CD4-positive, alpha-beta memory T cell (primary cell): ENCODE results near the gene SOBP. TPM values are rescaled to one million over a fixed set of nuclear protein-coding genes. Genes with fewer than 3 reads are reported as not detected.

Source experiments
- CTCF ChIA-PET: fragments of 350-600 bp; sonication (Branson Sonifier 250); formaldehyde crosslinking; loops from one replicate; lab custom pipeline; 2021; ENCODE audit warnings: inconsistent platforms; ENCODE audit not compliant: partially characterized antibody; lab: Charles Lee
- POLR2A ChIA-PET: fragments of 350-600 bp; sonication (Branson Sonifier 250); formaldehyde crosslinking; loops from one replicate; lab custom pipeline; 2021; ENCODE audit not compliant: partially characterized antibody; lab: Charles Lee
- DNase-seq, 5 donors: peaks; one replicate each; pipeline versions ENCODE4 v3.0.0 to v3.0.0-alpha.2; 2020 to 2022; ENCODE audit warnings: mixed read lengths in 1 of 5
- H3K27ac ChIP-seq: one replicate; pipeline ENCODE4 v1.7.0; 2013; ENCODE audit warnings: low read depth, low read length
- H3K27me3 ChIP-seq: 2 replicates; pipeline ENCODE4 v1.7.0; 2013; ENCODE audit warnings: mild to moderate bottlenecking, low read length, moderate library complexity; ENCODE audit not compliant: insufficient read depth
- H3K36me3 ChIP-seq: 2 replicates; pipeline ENCODE4 v1.7.0; 2013; ENCODE audit warnings: mild to moderate bottlenecking, low read length, moderate library complexity; ENCODE audit not compliant: insufficient read depth
- H3K4me1 ChIP-seq: 2 replicates; pipeline ENCODE4 v1.7.0; 2013; ENCODE audit warnings: mild to moderate bottlenecking, low read length, moderate library complexity; ENCODE audit not compliant: insufficient read depth
- H3K4me3 ChIP-seq, 2 donors: one replicate each; pipeline ENCODE4 v1.7.0; 2013; ENCODE audit warnings: low read length in 2 of 2, mild to moderate bottlenecking in 1 of 2
- H3K9me3 ChIP-seq, 2 donors: one replicate each; pipeline ENCODE4 v1.7.0; 2013; ENCODE audit warnings: low read length in 2 of 2, control low read depth in 1 of 2; ENCODE audit not compliant: control insufficient read depth in 1 of 2
- H3K27ac Mint-ChIP-seq, 7 donors: one replicate each; pipeline ENCODE4 v1.8.0; 2020 to 2021; ENCODE audit warnings: mixed read lengths in 7 of 7, mild to moderate bottlenecking in 6 of 7, inconsistent platforms in 3 of 7, moderate library complexity in 3 of 7
- H3K27me3 Mint-ChIP-seq, 2 donors: one replicate each; pipeline ENCODE4 v1.8.0; 2020 to 2021; ENCODE audit warnings: mixed read lengths in 2 of 2
- H3K36me3 Mint-ChIP-seq, 2 donors: one replicate each; pipeline ENCODE4 v1.8.0; 2020 to 2021; ENCODE audit warnings: mixed read lengths in 2 of 2, inconsistent platforms in 1 of 2, mild to moderate bottlenecking in 1 of 2
- H3K4me1 Mint-ChIP-seq, 4 donors: one replicate each; pipeline ENCODE4 v1.8.0; 2020 to 2021; ENCODE audit warnings: mixed read lengths in 4 of 4, mild to moderate bottlenecking in 1 of 4
- H3K4me3 Mint-ChIP-seq, 8 donors: one replicate each; pipeline ENCODE4 v1.8.0; 2020 to 2021; ENCODE audit warnings: mixed read lengths in 8 of 8, mild to moderate bottlenecking in 7 of 8, moderate library complexity in 6 of 8, inconsistent platforms in 3 of 8
- H3K9me3 Mint-ChIP-seq, 8 donors: one replicate each; pipeline ENCODE4 v1.8.0; 2020 to 2021; ENCODE audit warnings: mixed read lengths in 8 of 8, mild to moderate bottlenecking in 5 of 8, inconsistent platforms in 3 of 8, moderate library complexity in 1 of 8
- intact Hi-C: fragments of 100-400 bp; cut with micrococcal nuclease; formaldehyde crosslinking; loops from one replicate; pipeline ENCODE4 v1.15.1; 2023
- polyA plus RNA-seq, 2 donors: library from polyadenylated mRNA; unstranded; fragments of 300-500 nt; fragmentation: Illumina TruSeq; gene quantifications; one replicate each; pipeline ENCODE4 v1.2.3, GENCODE V29; 2021
- total RNA-seq, 2 experiments: library from RNA; stranded (reverse); gene quantifications; one replicate each; pipeline ENCODE4 v1.2.3, GENCODE V29; 2021

SOBP gene
- total and polyA plus RNA-seq, 4 experiments from 2014 or later: 0.10 TPM; not detected in 3

- DNase-seq: no peak
- Mint-ChIP-seq H3K27me3 (peaks cover 17 to 26% of the 10 kb centered on the region in 2 donors), H3K9me3 (no peaks in the 10 kb centered on the region), H3K4me1 (no peaks in the 10 kb centered on the region), H3K36me3 (no peaks in the 10 kb centered on the region), H3K4me3 (no peak overlapping the region), H3K27ac (no peak overlapping the region)
- no peaks in the 10 kb centered on the region for H3K27me3 ChIP-seq
- H3K9me3 ChIP-seq: no peaks in the 10 kb centered on the region
- intact Hi-C loops: no loop called here
- POLR2A ChIA-PET: no interaction called here
- H3K36me3 ChIP-seq: no peaks in the 10 kb centered on the region
- CTCF ChIA-PET: no interaction called here
- no peak overlapping the region for H3K27ac ChIP-seq
- H3K4me1 ChIP-seq: no peaks in the 10 kb centered on the region
- H3K4me3 ChIP-seq: no peak overlapping the region
These were observed 74.0 kb downstream of the SOBP start for GRCh38 chr6:107563694-107564588.

DNA sequence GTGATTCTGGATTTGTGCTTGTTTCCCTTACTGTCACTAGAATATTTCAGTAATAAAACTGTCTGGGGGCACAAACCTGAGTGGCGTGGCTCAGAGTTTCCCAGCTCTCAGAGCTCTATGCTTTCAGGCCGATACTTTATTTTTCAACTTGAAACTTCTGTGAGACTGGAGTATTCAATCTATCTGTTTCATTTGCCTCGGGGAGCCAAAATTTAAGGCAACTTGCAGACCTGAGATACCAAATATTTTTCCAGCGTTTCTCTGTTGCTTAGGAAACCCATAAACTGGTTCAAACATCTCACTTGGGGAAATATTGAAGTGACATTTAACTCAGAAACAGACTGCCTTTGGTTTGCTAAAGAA lies 74.7 kb downstream of the SOBP start:
- no peaks in the 10 kb centered on the region for H3K36me3 Mint-ChIP-seq
- H3K27me3 ChIP-seq: no peaks in the 10 kb centered on the region
- no peaks in the 10 kb centered on the region for H3K4me1 Mint-ChIP-seq
- H3K4me3 Mint-ChIP-seq: no peak overlapping the region
- ChIA-PET POLR2A (no interaction called here), CTCF (no interaction called here)
- H3K27ac ChIP-seq: no peak overlapping the region
- no peaks in the 10 kb centered on the region for H3K9me3 ChIP-seq
- H3K9me3 Mint-ChIP-seq: no peaks in the 10 kb centered on the region
- no peaks in the 10 kb centered on the region for H3K36me3 ChIP-seq
- H3K4me3 ChIP-seq: no peak overlapping the region
- no peak for DNase-seq
- H3K27me3 Mint-ChIP-seq: peaks cover 17 to 26% of the 10 kb centered on the region in 2 donors
- intact Hi-C loops: no loop called here
- H3K27ac Mint-ChIP-seq: no peak overlapping the region
- H3K4me1 ChIP-seq: no peaks in the 10 kb centered on the region

- Mint-ChIP-seq H3K27me3 (peaks cover 17 to 28% of the 10 kb centered on the region in 2 donors), H3K9me3 (no peaks in the 10 kb centered on the region), H3K27ac (no peak overlapping the region), H3K4me3 (no peak overlapping the region), H3K4me1 (no peaks in the 10 kb centered on the region), H3K36me3 (no peaks in the 10 kb centered on the region)
- ChIA-PET POLR2A (no interaction called here), CTCF (no interaction called here)
- no peak for DNase-seq
- no peaks in the 10 kb centered on the region for H3K36me3 ChIP-seq
- no peaks in the 10 kb centered on the region for H3K27me3 ChIP-seq
- H3K4me3 ChIP-seq: no peak overlapping the region
- H3K27ac ChIP-seq: no peak overlapping the region
- intact Hi-C loops: no loop called here
- no peaks in the 10 kb centered on the region for H3K4me1 ChIP-seq
- H3K9me3 ChIP-seq: no peaks in the 10 kb centered on the region
These were observed 75.3 kb downstream of the SOBP start for GRCh38 chr6:107565165-107565723.

DNA sequence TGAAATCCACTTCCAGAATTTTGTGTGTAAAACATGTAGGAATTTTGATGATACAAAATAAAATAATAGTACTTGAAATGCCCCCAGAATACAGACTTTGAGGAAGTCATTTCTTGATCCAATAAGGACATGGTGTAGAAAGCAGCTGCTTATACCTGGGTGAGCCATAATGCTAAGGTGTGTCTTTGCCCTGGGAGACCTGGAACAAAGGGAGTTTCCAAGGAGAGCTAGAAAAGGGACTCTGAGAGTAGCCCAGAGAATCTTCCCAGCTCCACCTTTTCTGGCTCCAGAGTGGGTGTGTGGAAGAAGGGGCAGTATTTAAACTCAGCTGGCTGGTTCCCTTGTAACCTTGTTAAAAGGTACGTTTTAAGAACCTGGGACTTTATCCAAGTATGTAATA lies 77.7 kb downstream of the SOBP start:
- Mint-ChIP-seq H3K36me3 (no peaks in the 10 kb centered on the region), H3K27me3 (peaks cover 23 to 29% of the 10 kb centered on the region in 2 donors)

DNA sequence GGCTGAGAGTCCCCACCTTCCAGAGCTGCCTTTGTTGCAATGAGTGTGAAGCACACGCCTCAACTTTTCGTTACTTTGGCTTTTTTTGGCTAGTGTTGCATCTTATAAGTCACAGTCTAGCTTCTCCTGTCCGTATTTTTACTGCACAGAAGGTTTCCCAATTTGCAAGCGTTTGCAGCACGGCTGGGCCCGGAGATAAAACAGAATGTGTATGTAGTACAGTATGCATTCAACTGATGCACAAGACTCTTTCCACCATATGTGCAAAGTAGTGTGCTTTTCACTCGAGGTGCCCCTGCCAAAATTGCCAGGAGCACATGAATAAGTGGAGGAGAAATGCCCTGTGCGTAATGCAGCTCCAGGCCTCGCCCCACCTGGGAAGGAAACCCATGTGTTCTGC lies 79.6 kb downstream of the SOBP start:
- ChIA-PET CTCF (no interaction called here), POLR2A (interaction anchor here (1.0 kb wide), 1 partner anchor 88 kb away, joined by 3 read pairs; no protein-coding TSS in a partner anchor)
- Mint-ChIP-seq H3K27me3 (peaks cover 20 to 29% of the 10 kb centered on the region in 2 donors), H3K27ac (no peak overlapping the region), H3K4me3 (no peak overlapping the region), H3K4me1 (no peaks in the 10 kb centered on the region), H3K36me3 (no peaks in the 10 kb centered on the region), H3K9me3 (no peaks in the 10 kb centered on the region)
- DNase-seq: no peak
- Histone ChIP-seq H3K36me3 (no peaks in the 10 kb centered on the region), H3K27me3 (no peaks in the 10 kb centered on the region), H3K27ac (no peak overlapping the region), H3K9me3 (no peaks in the 10 kb centered on the region), H3K4me3 (no peak overlapping the region), H3K4me1 (no peaks in the 10 kb centered on the region)
- intact Hi-C loops: no loop called here

More for the DNA sequence above, 77.7 kb downstream of the SOBP start:
- no peak overlapping the region for H3K4me3 ChIP-seq
- no peaks in the 10 kb centered on the region for H3K36me3 ChIP-seq
- intact Hi-C loops: no loop called here
- H3K27ac Mint-ChIP-seq: no peak overlapping the region
- no peak overlapping the region for H3K4me3 Mint-ChIP-seq
- H3K9me3 Mint-ChIP-seq: no peaks in the 10 kb centered on the region
- H3K27me3 ChIP-seq: no peaks in the 10 kb centered on the region
- no peak overlapping the region for H3K27ac ChIP-seq
- H3K9me3 ChIP-seq: no peaks in the 10 kb centered on the region
- H3K4me1 Mint-ChIP-seq: no peaks in the 10 kb centered on the region
- no peaks in the 10 kb centered on the region for H3K4me1 ChIP-seq
- POLR2A ChIA-PET: no interaction called here
- CTCF ChIA-PET: no interaction called here
- no peak for DNase-seq

- Histone ChIP-seq H3K27ac (no peak overlapping the region), H3K27me3 (no peaks in the 10 kb centered on the region), H3K4me1 (no peaks in the 10 kb centered on the region), H3K4me3 (no peak overlapping the region), H3K9me3 (no peaks in the 10 kb centered on the region), H3K36me3 (no peaks in the 10 kb centered on the region)
- H3K27ac Mint-ChIP-seq: no peak overlapping the region
- ChIA-PET POLR2A (no interaction called here), CTCF (no interaction called here)
- peaks cover 16 to 22% of the 10 kb centered on the region in 2 donors for H3K27me3 Mint-ChIP-seq
- intact Hi-C loops: no loop called here
- no peak for DNase-seq
- no peaks in the 10 kb centered on the region for H3K4me1 Mint-ChIP-seq
- no peaks in the 10 kb centered on the region for H3K36me3 Mint-ChIP-seq
- no peaks in the 10 kb centered on the region for H3K9me3 Mint-ChIP-seq
- no peak overlapping the region for H3K4me3 Mint-ChIP-seq
These were observed 81.4 kb downstream of the SOBP start for GRCh38 chr6:107571354-107571753.

- Mint-ChIP-seq H3K4me3 (no peak overlapping the region), H3K36me3 (no peaks in the 10 kb centered on the region), H3K4me1 (no peaks in the 10 kb centered on the region), H3K27ac (peak overlapping the region in 1 of 7 donors; percentile 10), H3K27me3 (peaks cover 16 to 27% of the 10 kb centered on the region in 2 donors), H3K9me3 (no peaks in the 10 kb centered on the region)
- intact Hi-C loops: no loop called here
- Histone ChIP-seq H3K4me3 (no peak overlapping the region), H3K4me1 (no peaks in the 10 kb centered on the region), H3K9me3 (no peaks in the 10 kb centered on the region), H3K27ac (no peak overlapping the region), H3K27me3 (no peaks in the 10 kb centered on the region), H3K36me3 (no peaks in the 10 kb centered on the region)
- DNase-seq: no peak
- POLR2A ChIA-PET: no interaction called here
- CTCF ChIA-PET: no interaction called here
These were observed 83.0 kb downstream of the SOBP start for GRCh38 chr6:107572886-107573285.
